ENCODE data around the gene LZIC.

LZIC gene

DNA sequence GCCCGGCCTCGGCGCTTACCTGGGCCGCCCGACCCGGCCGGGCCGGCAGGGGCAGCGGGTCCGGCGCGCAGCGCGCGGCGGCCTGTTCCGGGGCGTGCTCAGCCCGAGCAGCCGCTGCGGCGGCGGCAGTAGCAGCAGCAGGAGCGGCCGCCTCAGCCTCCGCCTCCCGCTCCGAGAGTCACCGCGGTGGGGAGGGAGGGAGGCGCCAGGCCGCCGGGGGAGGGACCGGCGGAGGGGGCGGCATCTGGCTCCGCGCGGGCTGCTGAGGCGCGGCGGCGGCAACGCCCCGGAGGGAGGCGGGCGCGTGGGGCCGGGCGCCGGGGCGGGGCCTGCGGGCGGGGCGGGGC is 33.1 kb downstream of the LZIC start, which contains the start of gene CTNNBIP1:
CTNNBIP1 (minus strand) TSS at position 194 of the 347 bp plus-strand sequence. CDS start 38,205 bp downstream, outside the sequence.
- no peak for DNase-seq

DNA sequence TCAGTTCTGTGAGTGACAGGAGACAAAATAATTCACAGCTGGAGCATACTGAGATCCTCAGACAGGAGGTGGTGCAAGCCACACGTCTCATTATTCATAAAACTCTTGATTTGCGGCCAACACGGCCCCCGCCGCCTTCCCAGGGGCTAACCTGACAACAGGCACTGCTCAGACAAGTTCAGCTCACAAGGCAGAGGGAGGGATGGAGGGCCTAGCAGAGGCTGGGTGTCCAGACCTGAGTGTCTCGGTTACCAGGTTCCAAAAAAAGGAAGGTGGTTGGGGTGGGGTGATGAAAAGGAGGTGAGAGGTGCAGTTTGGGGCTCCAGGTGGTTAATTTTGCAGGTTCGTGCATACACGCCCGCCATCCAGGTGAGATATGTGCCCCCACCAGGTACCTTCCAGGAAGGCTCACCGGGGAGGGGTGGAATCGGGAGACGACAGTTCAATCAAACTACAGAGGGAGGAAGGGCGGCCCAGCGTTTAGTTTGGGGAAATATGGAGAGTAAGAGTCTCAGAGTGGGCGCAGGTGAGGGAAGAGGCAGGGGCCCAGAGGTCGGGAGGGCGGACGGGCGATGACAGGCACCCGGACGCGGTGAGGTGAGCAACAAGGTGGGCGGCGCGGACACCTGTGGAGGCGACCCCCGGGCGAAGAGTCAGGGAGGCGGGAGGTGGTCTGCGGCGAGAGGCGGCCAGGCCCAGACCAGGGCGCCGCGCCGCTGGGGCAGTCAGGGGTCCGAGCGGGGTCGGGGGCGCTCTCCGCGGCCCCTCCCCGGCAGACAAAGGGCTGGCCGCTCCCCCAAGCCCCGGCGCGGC is 33.8 kb downstream of the LZIC start:
- no peak for DNase-seq

DNA sequence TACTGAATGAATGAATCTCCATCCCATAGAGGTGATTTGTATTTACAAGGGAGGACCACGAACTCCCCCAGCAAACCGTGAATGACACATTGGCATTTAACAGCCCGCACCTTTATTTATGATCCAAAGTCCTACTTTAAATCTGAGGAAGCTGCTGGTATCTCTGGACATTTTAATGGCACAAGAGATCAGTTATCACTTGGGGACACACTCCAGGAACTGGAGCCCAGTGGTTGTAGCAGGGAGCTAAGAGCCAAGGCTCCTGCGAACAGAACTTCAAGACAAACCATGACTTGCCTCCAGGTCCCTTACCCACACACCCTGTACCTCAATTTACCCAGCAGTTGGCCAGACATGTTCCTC is 34.3 kb downstream of the LZIC start:
- no peak for DNase-seq

DNA sequence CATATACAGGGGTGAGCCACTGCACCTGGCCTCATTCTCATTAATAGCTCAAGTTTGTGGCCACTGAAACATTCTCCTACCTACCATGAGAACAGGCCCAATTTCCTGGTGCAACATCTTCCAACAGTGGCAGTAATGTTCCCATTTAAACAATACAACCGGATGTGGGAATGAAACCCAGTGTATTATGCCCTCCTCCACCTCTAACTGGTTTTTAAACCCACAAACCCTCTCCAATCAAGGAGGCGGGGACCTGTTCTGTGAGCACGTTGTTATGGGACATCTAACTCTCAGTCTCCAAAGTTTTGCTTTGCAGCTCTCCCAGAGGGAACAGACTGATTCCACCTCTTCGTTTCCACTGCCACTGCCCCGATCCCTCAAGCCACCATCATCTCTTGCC is 35.8 kb downstream of the LZIC start:
- no peak for DNase-seq

DNA sequence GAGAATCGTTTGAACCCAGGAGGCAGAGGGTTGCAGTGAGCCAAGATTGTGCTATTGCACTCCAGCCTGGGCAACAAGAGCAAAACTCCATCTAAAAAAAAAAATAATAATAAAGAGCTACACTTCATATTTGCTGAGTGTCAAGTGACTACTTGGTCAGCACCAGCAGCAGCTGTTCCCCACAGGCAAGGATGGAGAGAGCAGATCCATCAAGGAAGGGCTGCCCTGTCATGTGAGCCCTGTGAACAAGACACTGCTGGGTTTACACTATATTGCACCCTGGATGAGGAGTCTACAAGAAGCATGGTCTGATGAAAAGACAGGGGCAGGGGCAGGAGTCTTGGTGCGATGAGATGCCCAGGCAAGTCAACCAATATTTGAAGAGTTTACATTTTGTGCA is 36.7 kb downstream of the LZIC start:
- no peak for DNase-seq

DNA sequence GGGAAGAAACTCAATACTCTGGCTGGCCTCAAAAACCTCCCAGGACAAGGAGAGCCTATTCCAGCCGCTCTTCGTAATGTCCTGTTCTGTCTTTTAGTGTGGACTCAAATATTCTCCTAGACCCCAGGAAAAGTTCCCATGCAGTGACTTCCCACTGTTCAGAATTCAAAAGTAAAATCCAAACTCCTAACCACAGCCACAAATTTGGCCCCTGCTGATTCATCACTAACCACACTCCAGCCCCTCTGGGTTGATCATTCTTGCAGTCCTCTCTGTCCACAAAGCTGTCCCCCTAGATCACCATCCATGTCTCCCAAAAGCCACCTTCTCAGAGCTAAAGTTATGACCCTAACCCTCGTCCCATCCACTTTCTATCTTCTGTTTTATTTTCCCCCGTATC is 38.2 kb downstream of the LZIC start:
- no peak for DNase-seq

DNA sequence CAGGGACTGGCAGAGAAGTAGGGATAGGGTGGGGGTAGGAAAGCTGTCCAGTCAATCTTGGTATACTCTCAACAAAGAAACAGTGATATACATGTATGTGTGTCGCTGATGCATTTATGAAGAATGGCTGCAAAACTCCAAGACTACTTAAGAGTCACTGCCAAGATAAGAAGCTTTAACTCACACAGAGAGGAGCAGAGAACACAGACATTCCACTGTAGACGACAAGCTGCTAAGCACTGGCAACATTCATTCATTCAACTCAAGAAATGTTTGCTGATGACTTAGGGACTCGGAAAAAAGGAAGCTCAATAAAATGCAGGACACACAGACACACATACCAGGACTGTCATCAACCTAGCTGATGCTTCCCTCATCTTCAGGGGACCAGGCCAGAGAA is 38.6 kb downstream of the LZIC start:
- DNase-seq = no peak

DNA sequence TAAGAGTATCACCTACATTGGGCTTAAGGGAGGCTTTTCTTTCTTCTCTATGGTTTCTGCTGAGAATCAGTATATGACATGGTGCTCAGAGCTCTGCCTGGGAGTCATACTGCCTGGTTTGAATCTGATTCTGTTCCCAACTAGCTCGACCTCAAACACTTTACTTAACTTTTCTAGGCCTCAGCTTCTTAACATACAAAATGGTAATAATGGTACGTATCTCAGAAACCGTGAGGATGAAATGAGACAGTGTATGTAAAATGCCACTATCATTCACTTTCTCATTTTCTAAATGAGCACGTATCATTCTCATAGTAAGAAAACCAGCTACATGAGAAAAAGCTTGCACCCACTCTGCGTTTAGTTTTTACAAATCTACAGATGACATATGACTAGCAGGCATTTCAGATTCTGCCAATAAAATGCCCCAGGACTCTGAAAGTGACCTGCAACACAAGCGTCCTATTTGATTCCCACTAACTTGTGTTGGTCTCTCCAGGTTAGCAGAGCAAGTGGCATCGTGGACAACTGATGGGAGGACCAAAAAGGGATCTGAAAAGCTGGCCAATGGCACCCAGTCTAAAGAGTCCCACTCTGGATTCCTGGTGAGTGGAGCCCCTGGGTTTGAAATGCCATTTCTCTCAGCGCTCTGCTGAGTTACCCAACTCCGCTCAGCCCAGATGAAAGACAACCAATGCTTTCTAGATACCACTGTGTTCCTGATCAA is 39.2 kb downstream of the LZIC start:
- DNase-seq = no peak

DNA sequence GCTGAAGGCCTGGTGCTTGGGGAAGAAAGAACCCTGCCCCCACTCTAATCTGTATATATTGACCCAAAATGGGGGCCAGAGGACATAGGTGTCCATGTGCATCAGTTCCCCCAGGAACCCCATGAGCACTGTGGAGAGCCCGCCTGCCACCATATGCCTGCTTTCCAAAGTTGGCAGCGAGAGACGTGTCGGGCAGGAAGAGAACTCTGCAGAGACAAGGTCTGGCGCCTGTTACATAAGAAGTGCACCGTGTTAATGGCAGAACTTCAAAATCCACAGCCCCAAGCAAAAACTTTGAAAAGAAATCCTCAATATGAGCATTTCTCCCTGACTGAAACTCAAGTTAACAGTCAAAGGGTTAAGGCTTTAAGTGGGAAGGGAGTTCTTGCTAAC is 41.1 kb downstream of the LZIC start:
- DNase-seq = peak in 1 of 2 experiments; percentile 71

DNA sequence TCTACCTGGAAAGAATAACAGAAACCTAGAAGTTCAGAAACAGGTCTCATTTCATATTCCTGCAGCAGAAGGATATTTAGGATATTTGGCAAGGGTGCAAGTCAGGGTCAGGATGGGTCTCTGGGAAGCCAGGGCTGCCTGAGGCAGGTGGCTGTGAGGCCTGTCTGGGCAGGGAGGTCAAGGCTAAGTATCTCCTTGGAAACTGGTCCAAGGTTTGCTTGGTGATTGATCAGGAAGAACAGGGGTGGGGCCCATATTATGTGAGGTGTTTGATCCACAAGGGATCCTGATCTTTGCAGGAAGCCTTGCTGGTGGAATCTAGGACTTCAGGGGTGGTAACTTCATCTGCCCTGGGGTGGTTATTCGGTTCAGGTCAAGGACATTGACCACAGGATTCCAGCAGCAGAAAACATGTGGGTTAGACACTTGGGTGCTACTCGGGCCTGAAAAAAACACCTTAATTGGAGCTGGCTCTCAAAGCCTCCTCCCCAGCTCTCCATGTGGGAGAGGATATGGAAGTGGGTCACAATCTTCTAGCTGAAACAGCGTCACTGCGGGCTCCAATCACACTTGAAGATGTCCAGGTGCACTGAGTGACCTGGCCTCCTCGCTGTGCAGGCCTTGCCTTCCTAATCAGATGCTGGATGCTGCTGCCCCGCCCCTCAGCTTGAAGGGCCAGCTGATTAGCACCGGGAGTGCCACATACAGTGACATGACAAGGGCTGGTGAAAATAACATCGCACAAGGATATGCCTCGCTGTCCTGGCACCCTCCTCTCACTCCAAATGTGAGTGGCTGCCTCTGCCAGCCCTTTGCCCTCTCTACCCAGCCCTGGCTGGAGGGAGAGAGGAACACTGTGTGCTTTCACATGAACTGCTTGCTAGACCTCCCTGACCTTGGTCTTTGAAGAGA is 41.8 kb downstream of the LZIC start:
- peak; percentile 44 to 71 for DNase-seq

DNA sequence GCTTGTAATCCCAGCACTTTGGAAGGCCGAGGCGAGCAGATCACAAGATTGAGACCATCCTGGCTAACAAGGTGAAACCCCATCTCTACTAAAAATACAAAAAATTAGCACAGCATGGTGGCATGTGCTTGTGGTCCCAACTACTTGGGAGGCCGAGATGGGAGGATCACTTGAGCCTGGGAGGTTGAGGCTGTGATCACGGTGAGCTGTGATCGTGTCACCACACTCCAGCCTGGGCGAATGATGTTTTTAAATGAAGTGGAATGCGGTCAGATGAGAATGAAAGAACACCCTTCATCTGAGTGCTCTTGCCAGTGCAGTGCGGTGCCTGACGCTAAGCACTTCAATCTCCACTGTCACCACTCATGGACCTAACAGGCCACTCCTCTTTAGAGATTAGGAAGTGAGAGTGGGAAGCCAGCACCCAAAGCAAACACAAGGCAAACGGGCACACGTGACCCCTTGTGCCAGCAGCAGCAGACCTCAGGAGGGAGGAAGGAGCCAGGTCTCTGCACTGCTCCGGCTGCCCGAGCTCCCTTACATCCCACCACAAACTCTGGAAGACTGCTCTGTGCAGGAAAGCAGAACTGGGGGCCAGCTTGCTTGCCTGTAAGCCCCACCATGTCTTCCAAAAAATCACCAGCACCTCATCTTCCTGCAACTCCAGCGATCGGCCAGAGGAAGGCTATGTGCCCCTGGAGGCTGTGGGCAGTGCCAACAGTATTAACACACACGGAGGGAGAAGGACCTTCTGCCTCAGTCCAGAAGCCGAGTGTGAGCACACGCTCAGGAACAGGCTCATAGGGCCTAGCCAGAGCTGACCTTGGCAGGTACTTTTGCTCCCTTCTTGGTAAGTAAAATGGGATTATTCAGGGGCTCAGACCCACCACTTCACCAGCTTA is 42.8 kb downstream of the LZIC start:
- DNase-seq = no peak

DNA sequence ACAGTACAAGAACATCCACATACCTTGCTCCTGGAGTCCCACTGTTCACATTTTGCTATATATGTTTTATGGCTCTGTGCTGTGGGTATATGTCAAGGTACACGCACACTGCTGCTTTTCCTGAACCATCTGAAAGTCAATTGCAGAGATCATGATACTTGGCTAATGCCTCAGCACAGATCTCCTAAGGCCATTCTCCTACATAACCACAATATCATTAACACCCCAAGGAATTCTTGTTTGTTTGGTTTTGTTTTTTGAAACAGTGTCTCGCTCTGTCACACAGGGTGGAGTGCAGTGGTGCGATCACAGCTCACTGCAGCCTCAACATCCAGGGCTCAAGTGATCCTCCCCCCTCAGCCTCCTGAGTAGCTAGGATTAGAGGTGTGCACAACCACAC is 49.1 kb downstream of the LZIC start:
- DNase-seq = no peak

DNA sequence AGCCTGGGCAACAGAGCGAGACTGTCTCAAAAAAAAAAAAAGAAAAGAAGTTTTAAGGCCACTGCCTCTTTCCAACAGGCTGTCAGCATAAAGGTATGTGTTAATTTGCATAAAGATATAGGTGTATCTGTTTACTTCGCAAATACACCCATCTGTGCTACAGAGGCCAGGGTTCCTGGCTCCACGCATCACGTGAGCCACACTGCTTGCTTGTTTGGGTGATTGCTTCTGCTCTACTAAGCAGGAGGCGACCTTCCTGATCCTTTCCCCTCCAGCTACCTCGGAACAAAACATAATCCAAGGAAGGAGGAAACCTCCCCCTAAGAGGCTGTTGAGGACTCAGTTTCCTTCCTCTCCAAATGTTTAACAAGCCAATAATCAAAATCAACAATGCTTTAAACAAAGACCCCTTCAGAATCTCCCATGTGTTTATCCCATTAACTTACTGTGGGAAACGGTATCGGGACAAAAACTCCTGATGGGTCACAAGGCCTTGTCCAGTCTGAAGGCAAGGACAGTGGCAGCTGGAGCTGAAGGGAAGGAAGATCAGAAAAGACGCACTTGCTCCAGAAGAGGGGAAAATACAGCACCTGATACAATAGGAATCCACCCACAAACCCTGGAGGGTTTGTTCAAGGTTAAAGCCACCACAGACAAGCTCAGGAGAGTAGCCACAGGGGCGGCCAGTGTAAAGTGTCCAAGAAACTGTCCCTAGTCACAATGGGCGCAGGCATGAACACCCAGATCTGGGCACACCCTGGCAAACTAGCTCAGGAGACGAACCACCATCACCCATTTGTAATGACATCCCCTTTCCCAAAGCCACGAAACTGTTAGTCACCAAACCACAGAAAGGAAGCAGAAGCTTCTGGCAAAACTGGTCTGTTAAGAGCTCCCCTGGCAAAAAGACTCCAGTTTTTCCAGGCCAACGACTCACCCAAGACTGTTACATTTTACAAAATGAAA is 50.3 kb downstream of the LZIC start:
- DNase-seq = no peak

DNA sequence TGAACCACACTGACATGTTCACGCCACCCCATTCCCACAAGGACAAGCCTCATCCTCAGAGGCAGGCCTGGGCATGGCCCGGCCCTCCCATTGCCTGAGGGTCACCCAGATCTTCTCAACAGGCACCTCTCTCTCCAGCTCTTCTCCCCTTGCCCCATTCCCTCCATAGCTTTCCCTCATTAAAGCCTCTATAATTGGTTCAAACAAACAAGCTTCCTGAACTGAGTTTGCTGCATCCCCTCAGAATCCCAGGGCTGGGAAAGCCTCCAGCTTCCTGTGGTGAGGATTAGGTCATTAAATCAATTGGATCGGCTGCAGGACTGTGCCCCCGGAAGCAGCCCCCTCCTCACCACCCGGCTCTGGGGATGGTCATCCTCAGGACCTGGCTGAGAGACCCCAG is 52.0 kb downstream of the LZIC start:
- no peak for DNase-seq

DNA sequence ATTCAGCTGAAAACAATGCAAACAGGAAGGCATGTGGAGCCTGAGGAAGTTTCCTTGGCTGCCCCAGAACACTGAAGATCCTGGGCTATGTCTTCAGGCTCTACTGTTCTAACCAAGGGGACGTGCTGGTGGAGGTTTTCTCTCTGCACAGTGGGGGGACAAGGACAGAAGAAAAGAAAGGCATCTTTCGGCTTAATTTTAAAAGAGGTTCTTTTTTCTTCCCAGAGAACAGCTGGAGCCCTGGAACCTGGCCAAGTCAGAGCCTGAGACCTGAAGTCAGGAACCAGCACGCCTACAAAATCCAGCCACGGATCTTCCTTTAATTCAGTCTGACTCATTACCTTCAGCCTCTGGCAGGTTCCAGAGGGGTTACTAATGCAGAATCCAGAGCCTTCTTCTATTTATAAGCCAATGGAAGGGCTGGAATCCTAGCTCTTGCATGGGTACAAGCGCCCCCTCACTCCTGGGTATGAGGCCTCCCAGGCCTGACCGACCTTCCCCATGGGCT is 52.9 kb downstream of the LZIC start:
- no peak for DNase-seq

DNA sequence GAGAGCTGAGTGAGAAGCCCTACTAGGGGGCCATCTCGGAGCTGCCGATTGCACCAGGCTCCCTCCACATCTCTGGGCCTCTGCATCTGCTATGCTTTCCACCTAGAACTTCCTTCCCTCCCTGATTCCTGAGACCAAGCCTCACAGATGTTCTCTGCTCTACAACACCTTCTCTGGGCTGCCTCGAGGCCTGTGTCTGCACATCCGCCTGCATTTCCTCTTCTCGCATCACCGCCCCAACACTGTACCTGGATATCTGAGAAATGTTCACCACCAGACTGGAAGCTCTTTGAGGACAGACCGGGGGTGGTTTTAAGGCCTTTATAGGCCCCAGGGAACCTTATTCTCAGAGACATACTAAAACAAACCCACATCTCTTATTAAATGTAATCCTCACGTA is 53.8 kb downstream of the LZIC start:
- no peak for DNase-seq

DNA sequence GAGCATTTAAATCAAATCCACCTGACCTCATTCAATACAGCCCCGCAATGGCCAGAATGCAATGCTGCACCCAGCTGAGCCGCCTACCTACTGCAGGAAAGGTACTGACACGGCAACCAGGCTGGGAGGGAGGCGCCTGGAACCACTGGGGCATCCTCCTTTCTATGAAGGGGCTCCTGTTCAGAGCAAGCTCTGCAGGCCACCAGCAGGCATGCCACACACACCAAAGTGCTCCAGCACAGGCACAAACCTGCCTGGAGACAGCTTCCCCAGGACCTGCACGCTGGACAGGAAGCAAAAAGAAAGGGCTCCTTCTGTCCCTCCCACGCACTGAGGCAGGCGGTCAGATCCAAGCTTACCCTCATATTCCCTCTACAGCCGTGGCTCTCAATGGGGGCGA is 54.3 kb downstream of the LZIC start:
- DNase-seq = peak in 1 of 2 experiments; percentile 44

DNA sequence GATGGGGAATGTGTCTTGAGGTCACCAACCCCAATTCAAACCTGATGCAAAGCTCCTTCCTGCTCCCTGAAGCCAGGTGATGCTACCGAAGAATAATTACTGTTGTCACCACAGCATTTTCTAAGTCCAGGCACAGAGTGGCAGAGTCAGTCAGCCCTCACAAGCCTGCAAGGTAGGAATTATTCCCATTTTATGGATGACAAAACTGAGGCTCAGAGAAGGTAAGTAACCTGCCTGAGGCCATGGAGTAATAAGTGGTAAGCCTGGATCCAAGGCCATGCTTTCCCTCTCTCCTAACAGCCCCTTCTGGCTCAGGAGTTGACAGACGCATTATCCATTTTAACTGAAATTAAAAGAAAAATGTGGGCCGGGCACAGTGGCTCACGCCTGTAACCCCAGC is 56.1 kb downstream of the LZIC start:
- DNase-seq = no peak

DNA sequence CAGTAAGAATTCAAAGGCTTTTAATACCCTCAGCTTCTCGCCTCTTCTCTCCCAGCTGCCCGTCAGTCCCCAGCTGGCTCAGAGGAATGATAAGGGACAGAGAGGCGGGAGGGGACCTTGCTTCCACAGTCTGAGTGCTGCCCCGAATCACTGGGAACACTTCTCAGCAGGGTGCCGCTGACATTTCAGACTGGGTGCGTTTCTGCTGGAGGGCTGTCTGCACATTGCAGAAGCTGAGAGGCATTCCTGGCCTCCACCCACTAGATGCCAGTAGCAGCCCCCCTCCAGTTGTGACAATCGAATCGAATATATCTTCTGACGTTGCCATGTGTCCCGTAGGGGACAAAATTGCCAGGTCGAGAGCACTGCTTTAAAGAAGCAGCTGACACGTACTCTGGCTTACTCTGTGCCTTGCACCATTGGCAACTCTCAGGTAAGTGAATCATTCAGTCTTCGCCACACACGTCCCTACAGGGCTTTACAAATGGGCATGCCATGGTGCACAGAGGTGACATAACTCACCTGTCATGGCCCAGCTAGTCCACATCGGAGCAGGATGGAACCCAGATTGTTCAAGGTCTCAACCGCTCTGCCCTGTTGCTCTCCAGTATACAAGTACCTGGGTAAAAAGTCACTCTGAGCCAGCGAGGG is 57.0 kb downstream of the LZIC start:
- DNase-seq = no peak

DNA sequence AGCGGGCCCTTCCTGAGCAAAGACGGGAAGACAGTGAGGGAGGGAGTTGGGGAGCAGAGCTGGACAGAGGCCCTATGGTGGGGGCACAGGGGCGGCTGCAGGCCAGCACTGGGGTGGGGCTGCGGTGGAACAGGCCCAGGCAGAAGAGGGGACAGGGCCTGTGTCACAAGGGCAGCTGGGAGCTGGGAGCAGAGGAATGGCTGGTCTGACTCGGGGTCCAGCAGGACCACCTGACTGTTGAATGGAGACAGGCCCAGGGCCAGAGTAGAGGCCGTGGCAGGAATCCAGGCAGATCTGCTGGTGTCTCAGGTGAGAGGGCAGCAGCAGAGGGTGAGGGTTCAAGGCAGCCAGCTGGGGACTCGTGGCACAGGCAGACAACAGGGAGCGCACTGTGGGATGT is 58.4 kb downstream of the LZIC start:
- no peak for DNase-seq
